ENCODE data around the gene MACROD1.

DNA sequence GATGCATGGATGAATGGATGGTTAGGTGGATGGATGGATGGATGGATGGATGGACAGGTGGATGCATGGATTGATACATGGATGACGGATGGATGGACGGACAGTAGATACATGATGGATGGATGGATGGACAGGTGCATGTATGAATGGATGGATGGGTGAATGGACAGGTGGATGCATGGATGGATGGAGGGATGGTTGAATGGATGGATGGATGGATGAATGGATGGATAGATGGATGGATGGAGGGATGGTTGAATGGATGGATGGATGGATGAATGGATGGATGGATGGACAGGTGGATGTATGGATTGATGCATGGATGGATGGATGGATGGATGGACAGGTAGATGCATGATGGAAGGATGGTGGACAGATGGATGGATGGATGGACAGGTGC is 51.7 kb downstream of the MACROD1 start:
- TF ChIP-seq, protein P1, sequence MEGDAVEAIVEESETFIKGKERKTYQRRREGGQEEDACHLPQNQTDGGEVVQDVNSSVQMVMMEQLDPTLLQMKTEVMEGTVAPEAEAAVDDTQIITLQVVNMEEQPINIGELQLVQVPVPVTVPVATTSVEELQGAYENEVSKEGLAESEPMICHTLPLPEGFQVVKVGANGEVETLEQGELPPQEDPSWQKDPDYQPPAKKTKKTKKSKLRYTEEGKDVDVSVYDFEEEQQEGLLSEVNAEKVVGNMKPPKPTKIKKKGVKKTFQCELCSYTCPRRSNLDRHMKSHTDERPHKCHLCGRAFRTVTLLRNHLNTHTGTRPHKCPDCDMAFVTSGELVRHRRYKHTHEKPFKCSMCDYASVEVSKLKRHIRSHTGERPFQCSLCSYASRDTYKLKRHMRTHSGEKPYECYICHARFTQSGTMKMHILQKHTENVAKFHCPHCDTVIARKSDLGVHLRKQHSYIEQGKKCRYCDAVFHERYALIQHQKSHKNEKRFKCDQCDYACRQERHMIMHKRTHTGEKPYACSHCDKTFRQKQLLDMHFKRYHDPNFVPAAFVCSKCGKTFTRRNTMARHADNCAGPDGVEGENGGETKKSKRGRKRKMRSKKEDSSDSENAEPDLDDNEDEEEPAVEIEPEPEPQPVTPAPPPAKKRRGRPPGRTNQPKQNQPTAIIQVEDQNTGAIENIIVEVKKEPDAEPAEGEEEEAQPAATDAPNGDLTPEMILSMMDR (IDR thresholded peaks at IDR 0.05; ENCODE audit: insufficient read depth, low read depth, low read length), result no peak
- TF ChIP-seq EZH2 (IDR thresholded peaks at IDR 0.05; ENCODE audit: insufficient read depth, low read length), result no peak

All from astrocyte (in vitro differentiated cells and primary cell).